Tibial nerve (tissue), 4 donors: ENCODE data around the gene OSBPL10.

Source experiments
- EP300 ChIP-seq, 2 donors: sonication (generic); formaldehyde crosslinking; IDR thresholded peaks; one replicate each; pipeline ENCODE4 v1.6.1; 2017; ENCODE audit warnings: antibody characterized with exemption in 2 of 2, mild to moderate bottlenecking in 1 of 2
- TF ChIP-seq, protein P1 (sequence below), 5 experiments: fragments of 200-600 bp in 3 of 5; fragments of 450-650 bp in 2 of 5; sonication (generic) in 3 of 5; IDR thresholded peaks; one replicate each; pipeline ENCODE4 v1.5.1; 2016 to 2019; ENCODE audit warnings: antibody characterized with exemption in 5 of 5, mild to moderate bottlenecking in 3 of 5, moderate library complexity in 2 of 5

DNA sequence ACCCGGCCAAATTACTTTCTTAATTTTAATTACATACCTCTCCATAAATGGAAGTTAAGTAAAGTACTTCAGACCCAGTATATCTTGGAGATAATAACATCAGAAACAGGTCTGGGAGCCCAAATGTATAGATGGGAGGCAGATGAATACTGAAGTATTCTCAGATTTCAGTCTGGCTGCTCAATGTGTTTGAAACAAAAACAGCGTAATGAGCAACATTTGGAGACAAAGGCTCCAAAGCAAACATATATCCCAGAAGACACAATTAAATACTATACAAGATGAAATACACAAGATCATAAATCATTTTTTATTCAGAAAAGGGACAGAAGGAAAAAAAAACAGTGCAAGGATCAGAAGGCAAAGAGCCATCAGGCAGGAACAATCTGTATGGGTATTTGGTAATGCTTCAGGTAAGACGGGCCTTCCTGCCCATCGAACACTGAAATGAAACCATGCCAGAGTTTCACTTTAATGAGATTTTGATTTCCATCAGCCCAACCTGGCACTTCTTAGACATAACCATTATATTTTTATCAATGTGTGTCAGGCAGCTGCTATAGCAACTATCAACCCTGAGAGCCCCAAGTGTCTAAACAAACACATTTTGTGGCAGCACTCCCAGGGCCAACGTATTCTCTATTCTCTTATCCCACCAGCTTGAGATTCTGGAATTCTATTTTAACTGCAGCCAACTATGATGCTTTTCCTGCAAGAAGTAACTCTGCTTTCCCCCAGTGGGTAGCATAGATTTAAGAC, 237.6 kb downstream of the OSBPL10 start:
- TF ChIP-seq, protein P1, sequence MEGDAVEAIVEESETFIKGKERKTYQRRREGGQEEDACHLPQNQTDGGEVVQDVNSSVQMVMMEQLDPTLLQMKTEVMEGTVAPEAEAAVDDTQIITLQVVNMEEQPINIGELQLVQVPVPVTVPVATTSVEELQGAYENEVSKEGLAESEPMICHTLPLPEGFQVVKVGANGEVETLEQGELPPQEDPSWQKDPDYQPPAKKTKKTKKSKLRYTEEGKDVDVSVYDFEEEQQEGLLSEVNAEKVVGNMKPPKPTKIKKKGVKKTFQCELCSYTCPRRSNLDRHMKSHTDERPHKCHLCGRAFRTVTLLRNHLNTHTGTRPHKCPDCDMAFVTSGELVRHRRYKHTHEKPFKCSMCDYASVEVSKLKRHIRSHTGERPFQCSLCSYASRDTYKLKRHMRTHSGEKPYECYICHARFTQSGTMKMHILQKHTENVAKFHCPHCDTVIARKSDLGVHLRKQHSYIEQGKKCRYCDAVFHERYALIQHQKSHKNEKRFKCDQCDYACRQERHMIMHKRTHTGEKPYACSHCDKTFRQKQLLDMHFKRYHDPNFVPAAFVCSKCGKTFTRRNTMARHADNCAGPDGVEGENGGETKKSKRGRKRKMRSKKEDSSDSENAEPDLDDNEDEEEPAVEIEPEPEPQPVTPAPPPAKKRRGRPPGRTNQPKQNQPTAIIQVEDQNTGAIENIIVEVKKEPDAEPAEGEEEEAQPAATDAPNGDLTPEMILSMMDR (IDR thresholded peaks at IDR 0.05): no peak
- TF ChIP-seq EP300 (IDR thresholded peaks at IDR 0.05): no peak
